H1 (cell line): ENCODE data around the gene VSIR. TPM values are rescaled to one million over a fixed set of nuclear protein-coding genes. Genes with fewer than 3 reads are reported as not detected.

ENCODE experiments used
- CTCF ChIA-PET: fragments of 300-600 bp; sonication (Branson Sonifier 250); formaldehyde crosslinking; loops from one replicate; lab custom pipeline; 2021; ENCODE audit not compliant: partially characterized antibody; lab: Charles Lee
- POLR2A ChIA-PET: fragments of 300-600 bp; sonication (Branson Sonifier 250); formaldehyde crosslinking; loops from one replicate; lab custom pipeline; 2021; ENCODE audit warnings: inconsistent platforms; ENCODE audit not compliant: partially characterized antibody; lab: Charles Lee
- DNase-seq, 2 experiments: peaks; one replicate each; pipeline versions ENCODE4 v3.0.0 to v3.0.0-alpha.2; 2010 to 2022; ENCODE audit warnings: low spot score in 2 of 2, low read depth in 1 of 2, mixed read lengths in 1 of 2
- FAIRE-seq: peaks from 2 replicates; lab custom pipeline; 2011; peaks lifted over from hg19 to GRCh38; lab: Jason Lieb, UNC
- H2AFZ ChIP-seq: 2 replicates; pipeline ENCODE4 v1.8.1; 2012; ENCODE audit warnings: low read length, inconsistent platforms
- H2AK5ac ChIP-seq: 2 replicates; pipeline ENCODE4 v1.6.1; 2013; ENCODE audit warnings: low read depth, low read length
- H2BK120ac ChIP-seq: replicated peaks from 2 replicates; pipeline ENCODE3; 2013; ENCODE audit warnings: low read depth, low read length, inconsistent platforms
- H2BK12ac ChIP-seq: 2 replicates; pipeline ENCODE4 v1.6.1; 2013; ENCODE audit warnings: low read depth, low read length
- H2BK15ac ChIP-seq: 2 replicates; pipeline ENCODE4 v1.6.1; 2013; ENCODE audit warnings: low read length
- H2BK20ac ChIP-seq: 2 replicates; pipeline ENCODE4 v1.6.1; 2013; ENCODE audit warnings: low read length
- H2BK5ac ChIP-seq: 2 replicates; pipeline ENCODE4 v1.6.1; 2013; ENCODE audit warnings: low read depth, low read length
- H3K14ac ChIP-seq: 2 replicates; pipeline ENCODE4 v1.6.1; 2013; ENCODE audit warnings: inconsistent platforms; ENCODE audit not compliant: insufficient read length
- H3K18ac ChIP-seq: 2 replicates; pipeline ENCODE4 v1.6.1; 2013; ENCODE audit warnings: low read length; ENCODE audit errors: extremely low read depth
- H3K23ac ChIP-seq: 2 replicates; pipeline ENCODE4 v1.6.1; 2013; ENCODE audit warnings: inconsistent platforms; ENCODE audit not compliant: insufficient read length
- H3K23me2 ChIP-seq: 2 replicates; pipeline ENCODE4 v1.6.1; 2013; ENCODE audit warnings: low read depth, low read length
- H3K27ac ChIP-seq: 2 replicates; pipeline ENCODE4 v1.6.1; 2011; ENCODE audit warnings: low read depth, low read length, inconsistent platforms
- H3K27me3 ChIP-seq, 4 experiments: replicated peaks in 1 of 4; 1 replicate in 1 of 4; 2 replicates in 3 of 4; pipeline versions ENCODE4 v1.6.1 to v1.8.1; 2011 to 2013; ENCODE audit warnings: low read length in 3 of 4, mild to moderate bottlenecking in 3 of 4, inconsistent platforms in 2 of 4, mixed read lengths in 2 of 4, moderate library complexity in 1 of 4; ENCODE audit not compliant: control insufficient read depth in 3 of 4, insufficient read depth in 3 of 4; ENCODE audit errors: extremely low read depth in 1 of 4
- H3K36me3 ChIP-seq, 4 experiments: 2 replicates each; pipeline versions ENCODE4 v1.6.1 to v1.8.1; 2011 to 2013; ENCODE audit warnings: mild to moderate bottlenecking in 4 of 4, low read length in 3 of 4, moderate library complexity in 2 of 4, control low read depth in 1 of 4, inconsistent platforms in 1 of 4; ENCODE audit not compliant: insufficient read depth in 4 of 4, control insufficient read depth in 2 of 4
- H3K4ac ChIP-seq: replicated peaks from 2 replicates; pipeline ENCODE3; 2013; ENCODE audit warnings: low read length, low read depth, mixed read lengths, inconsistent platforms; ENCODE audit not compliant: insufficient read length
- H3K4me1 ChIP-seq, 4 experiments: replicated peaks in 1 of 4; 1 replicate in 1 of 4; 2 replicates in 3 of 4; pipeline versions ENCODE4 v1.6.1 to v1.8.1; 2011 to 2013; ENCODE audit warnings: low read length in 3 of 4, inconsistent platforms in 2 of 4, mixed read lengths in 1 of 4; ENCODE audit not compliant: insufficient read depth in 4 of 4, control insufficient read depth in 3 of 4
- H3K4me2 ChIP-seq, 2 experiments: 2 replicates each; pipeline versions ENCODE4 v1.6.1 to v1.8.1; 2011 to 2013; ENCODE audit warnings: low read depth in 2 of 2, low read length in 2 of 2, control low read depth in 1 of 2, inconsistent platforms in 1 of 2, mild to moderate bottlenecking in 1 of 2; ENCODE audit not compliant: insufficient read depth in 1 of 2
- H3K4me3 ChIP-seq, 4 experiments: fragments of 200-600, 300-600 bp in 1 of 4; sonication (generic), shearing (Covaris generic), sonication (Bioruptor Twin) in 1 of 4; 2 replicates each; pipeline versions ENCODE4 v1.5.1 to v1.8.1; 2011 to 2016; ENCODE audit warnings: low read length in 4 of 4, low read depth in 3 of 4, control low read depth in 2 of 4, inconsistent platforms in 2 of 4, mild to moderate bottlenecking in 2 of 4, mixed read lengths in 1 of 4, moderate library complexity in 1 of 4; ENCODE audit not compliant: insufficient read depth in 2 of 4; ENCODE audit errors: extremely low read depth in 1 of 4
- H3K56ac ChIP-seq: replicated peaks from 2 replicates; pipeline ENCODE3; 2013; ENCODE audit warnings: low read depth, mild to moderate bottlenecking, mixed read lengths, low read length, inconsistent platforms; ENCODE audit not compliant: insufficient read length
- H3K79me1 ChIP-seq: 2 replicates; pipeline ENCODE4 v1.6.1; 2013; ENCODE audit warnings: low read depth, low read length, control low read depth
- H3K79me2 ChIP-seq, 2 experiments: 2 replicates each; pipeline versions ENCODE4 v1.6.1 to v1.8.1; 2012 to 2013; ENCODE audit warnings: low read length in 2 of 2, mild to moderate bottlenecking in 2 of 2, inconsistent platforms in 1 of 2; ENCODE audit not compliant: insufficient read depth in 2 of 2, control insufficient read depth in 1 of 2
- H3K9ac ChIP-seq, 4 experiments: replicated peaks in 1 of 4; 1 replicate in 1 of 4; 2 replicates in 3 of 4; pipeline versions ENCODE4 v1.6.1 to v1.8.1; 2011 to 2013; ENCODE audit warnings: low read depth in 3 of 4, low read length in 3 of 4, control low read depth in 2 of 4, mild to moderate bottlenecking in 2 of 4, moderate library complexity in 2 of 4, inconsistent platforms in 1 of 4; ENCODE audit errors: extremely low read depth in 1 of 4
- H3K9me3 ChIP-seq, 2 experiments: 2 replicates each; pipeline versions ENCODE4 v1.6.1 to v1.8.1; 2012 to 2013; ENCODE audit warnings: mild to moderate bottlenecking in 2 of 2, moderate library complexity in 2 of 2, control low read depth in 1 of 2, inconsistent platforms in 1 of 2, low read depth in 1 of 2, low read length in 1 of 2, mixed read lengths in 1 of 2; ENCODE audit not compliant: insufficient read depth in 2 of 2
- H4K20me1 ChIP-seq, 2 experiments: replicated peaks in 1 of 2; 2 replicates each; pipeline versions ENCODE3 to v1.8.1; 2011 to 2013; ENCODE audit warnings: inconsistent platforms in 2 of 2, low read length in 2 of 2, mild to moderate bottlenecking in 1 of 2; ENCODE audit not compliant: insufficient read depth in 2 of 2, control insufficient read depth in 1 of 2
- H4K5ac ChIP-seq: 2 replicates; pipeline ENCODE4 v1.6.1; 2013; ENCODE audit warnings: low read length, low read depth, mixed read lengths, inconsistent platforms; ENCODE audit not compliant: insufficient read length
- H4K8ac ChIP-seq: 2 replicates; pipeline ENCODE4 v1.8.0; 2013; ENCODE audit warnings: mild to moderate bottlenecking, moderate library complexity, low read length, inconsistent platforms; ENCODE audit not compliant: insufficient read depth; ENCODE audit errors: extremely low read depth
- H4K91ac ChIP-seq: replicated peaks from 2 replicates; pipeline ENCODE3; 2013; ENCODE audit warnings: low read length, mixed read lengths, inconsistent platforms; ENCODE audit not compliant: insufficient read length
- BACH1 ChIP-seq: IDR thresholded peaks from 2 replicates; pipeline ENCODE4 v1.6.1; 2012; ENCODE audit warnings: low read length, improper control_type of control experiment
- CBX5 ChIP-seq: fragments of 300-800, 300-1000 bp; sonication (generic); IDR thresholded peaks from 2 replicates; pipeline ENCODE4 v1.7.1; 2016; ENCODE audit warnings: antibody characterized with exemption, low read length, low read depth
- EZH2 ChIP-seq: fragments of 200-600 bp; sonication (generic); IDR thresholded peaks from 2 replicates; pipeline ENCODE4 v1.7.1; 2012; ENCODE audit warnings: low read depth, mild to moderate bottlenecking, moderate library complexity, low read length, inconsistent platforms; ENCODE audit not compliant: severe bottlenecking
- MAFK ChIP-seq: IDR thresholded peaks from 2 replicates; pipeline ENCODE4 v1.6.1; 2012; ENCODE audit warnings: low read depth, mild to moderate bottlenecking, improper control_type of control experiment, low read length
- NANOG ChIP-seq: IDR thresholded peaks from 2 replicates; pipeline ENCODE4 v1.6.1; 2011; ENCODE audit warnings: low read length, low read depth, mild to moderate bottlenecking, inconsistent platforms; ENCODE audit not compliant: insufficient read depth, poor library complexity, severe bottlenecking
- POLR2A ChIP-seq, 2 experiments: IDR thresholded peaks; 1 replicate in 1 of 2; 2 replicates in 1 of 2; pipeline ENCODE4 v1.6.1; 2011; ENCODE audit warnings: low read depth in 2 of 2, low read length in 2 of 2, mild to moderate bottlenecking in 2 of 2; ENCODE audit errors: control extremely low read depth in 1 of 2
- RNF2 ChIP-seq: fragments of 200-900, 300-1000 bp; sonication (generic); IDR thresholded peaks from 2 replicates; pipeline ENCODE4 v1.7.1; 2016; ENCODE audit warnings: borderline replicate concordance, low read depth, mild to moderate bottlenecking, antibody characterized with exemption, low read length; ENCODE audit not compliant: poor library complexity, severe bottlenecking; ENCODE audit errors: missing control alignments
- TBP ChIP-seq: IDR thresholded peaks from 2 replicates; pipeline ENCODE4 v1.6.1; 2011; ENCODE audit warnings: low read depth, low read length, improper control_type of control experiment
- TEAD4 ChIP-seq: IDR thresholded peaks from 2 replicates; pipeline ENCODE4 v1.6.1; 2012; ENCODE audit warnings: low read depth, low read length, inconsistent platforms, mixed read lengths
- WGBS, 2 experiments: shearing (Covaris generic) in 1 of 2; methylation state at CpG; one replicate each; pipeline versions ENCODE4 v1.1.6 to v1.1.7; 2013 to 2015; ENCODE audit warnings: low lambda C conversion rate in 2 of 2, mixed read lengths in 2 of 2, inconsistent platforms in 1 of 2, low coverage in 1 of 2, missing lambda C conversion rate in 1 of 2; ENCODE audit not compliant: insufficient replicate concordance in 2 of 2, insufficient coverage in 1 of 2, insufficient read length in 1 of 2; ENCODE audit errors: extremely low coverage in 1 of 2, missing lambda C conversion rate in 1 of 2; 5-methylcytosine and 5-hydroxymethylcytosine counted together
- polyA plus RNA-seq, 7 experiments: library from polyadenylated mRNA; depleted of rRNA in 3 of 7; stranded (reverse) in 5 of 7; unstranded in 2 of 7; fragments of >200 nt in 5 of 7; fragments of 200-250 nt in 2 of 7; gene quantifications; 1 replicate in 5 of 7; 2 replicates in 1 of 7; 4 replicates in 1 of 7; pipeline versions ENCODE4 v1.2.1 to v1.2.3, GENCODE V29; 2011 to 2013; ENCODE audit warnings: missing spikeins in 2 of 7, mixed read lengths in 2 of 7
- total RNA-seq: library from RNA; stranded (reverse); fragmentation: NEBNext Ultra II Directional; extraction: Animal tissue kit (Norgen Biotek cat#: 25700); gene quantifications from 2 replicates; pipeline ENCODE4 v1.2.1, GENCODE V29; 2021
- TF ChIP-seq, protein P1 (sequence below): IDR thresholded peaks from 2 replicates; pipeline ENCODE4 v1.6.1; 2012; ENCODE audit warnings: low read length, inconsistent platforms

The VSIR gene
- total and polyA plus RNA-seq, 2 of the 8 experiments (the other 6 are each of a cell fraction or from before 2014, with no cell fraction given) = 0.33 TPM; not detected in 1

DNA sequence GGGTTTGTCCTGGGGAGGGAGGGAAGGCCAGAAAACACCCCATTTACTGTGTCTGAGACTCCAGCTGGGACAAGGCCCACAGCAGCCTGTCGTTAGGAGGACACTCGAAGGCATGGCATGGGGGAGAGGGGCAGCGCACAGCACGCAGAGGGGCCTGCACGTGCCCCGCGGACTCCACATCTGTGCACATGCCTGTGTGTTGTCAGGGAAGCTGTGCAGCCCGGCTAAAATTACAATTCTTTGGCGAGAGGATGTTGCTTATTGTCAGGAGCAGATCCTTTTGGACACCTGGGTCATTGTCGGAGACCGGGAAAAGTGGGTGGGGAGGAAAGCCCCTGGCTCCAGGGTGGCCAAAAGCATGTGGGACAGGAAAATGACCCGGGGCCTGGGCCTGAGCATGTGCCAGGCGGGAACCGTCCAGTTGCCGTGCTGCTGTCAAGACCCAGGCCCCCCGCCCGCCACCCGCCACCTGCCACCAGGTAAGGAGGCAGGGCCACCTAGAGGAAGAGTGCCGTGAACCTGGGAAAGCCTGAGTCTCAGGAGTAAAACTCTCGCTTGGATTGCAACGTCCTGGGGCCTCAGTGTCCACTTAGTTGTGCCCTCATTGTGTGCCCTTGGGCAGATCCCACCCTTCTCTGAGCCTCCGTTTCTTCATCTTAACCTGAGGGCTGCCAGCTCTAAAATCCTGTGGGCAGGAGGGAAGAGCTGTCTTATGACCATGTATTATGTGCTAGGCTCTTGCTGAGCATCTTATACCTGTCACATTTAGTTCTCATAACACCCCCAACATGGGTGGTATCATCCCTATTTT, 7.2 kb downstream of the VSIR start:
- Histone ChIP-seq H2BK15ac (no peak overlapping the region), H4K20me1 (no peaks in the 10 kb centered on the region), H3K56ac (no peak overlapping the region), H3K4ac (no peak overlapping the region), H2BK5ac (no peak overlapping the region), H3K23ac (no peak overlapping the region), H3K27ac (no peak overlapping the region), H2BK20ac (no peak overlapping the region), H3K18ac (no peak overlapping the region), H3K4me3 (no peak overlapping the region), H3K36me3 (no peaks in the 10 kb centered on the region), H3K4me2 (no peak overlapping the region), H3K27me3 (no peaks in the 10 kb centered on the region; a peak in 1 of 7 replicates), H3K14ac (no peak overlapping the region), H2AFZ (no peak overlapping the region), H2AK5ac (no peak overlapping the region), H4K91ac (no peak overlapping the region), H4K5ac (no peak overlapping the region), H2BK12ac (no peak overlapping the region), H3K9ac (no peak overlapping the region), H2BK120ac (no peak overlapping the region), H3K23me2 (no peaks in the 10 kb centered on the region), H4K8ac (no peak overlapping the region), H3K9me3 (no peaks in the 10 kb centered on the region), H3K79me1 (no peaks in the 10 kb centered on the region), H3K4me1 (no peaks in the 10 kb centered on the region; a peak in 1 of 7 replicates), H3K79me2 (no peaks in the 10 kb centered on the region)
- FAIRE-seq = no peak
- DNase-seq = no peak
- ChIA-PET CTCF (interaction anchor here (0.8 to 5.3 kb wide), 16 partner anchors 9 to 383 kb away, joined by 3 to 44 read pairs (median 5); partner anchors contain the start of genes CDH23 and VSIR), POLR2A (interaction anchor here (1.2 kb wide), 1 partner anchor 14 kb away, joined by 3 read pairs; no protein-coding TSS in a partner anchor)
- 85% methylated on average over 22 of the region's 22 CpGs; no CpG with 5 or more reads in 1 of the 2 experiments for WGBS, 2 experiments
- no peak for TF ChIP-seq TBP
- TF ChIP-seq, protein P1, sequence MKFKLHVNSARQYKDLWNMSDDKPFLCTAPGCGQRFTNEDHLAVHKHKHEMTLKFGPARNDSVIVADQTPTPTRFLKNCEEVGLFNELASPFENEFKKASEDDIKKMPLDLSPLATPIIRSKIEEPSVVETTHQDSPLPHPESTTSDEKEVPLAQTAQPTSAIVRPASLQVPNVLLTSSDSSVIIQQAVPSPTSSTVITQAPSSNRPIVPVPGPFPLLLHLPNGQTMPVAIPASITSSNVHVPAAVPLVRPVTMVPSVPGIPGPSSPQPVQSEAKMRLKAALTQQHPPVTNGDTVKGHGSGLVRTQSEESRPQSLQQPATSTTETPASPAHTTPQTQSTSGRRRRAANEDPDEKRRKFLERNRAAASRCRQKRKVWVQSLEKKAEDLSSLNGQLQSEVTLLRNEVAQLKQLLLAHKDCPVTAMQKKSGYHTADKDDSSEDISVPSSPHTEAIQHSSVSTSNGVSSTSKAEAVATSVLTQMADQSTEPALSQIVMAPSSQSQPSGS = no peak
- TF ChIP-seq TEAD4 = no peak
- no peak for TF ChIP-seq BACH1
- TF ChIP-seq NANOG = no peak
- TF ChIP-seq RNF2 = no peak
- no peak for TF ChIP-seq MAFK
- TF ChIP-seq POLR2A (IDR thresholded peaks at IDR 0.05; ENCODE audit: control extremely low read depth in 1 of 2, low read depth in 2 of 2, low read length in 2 of 2) = no peak
- no peak for TF ChIP-seq EZH2
- TF ChIP-seq CBX5 = no peak
